GM12874 (cell line): ENCODE data around the gene GADL1.

ENCODE experiments used
- CTCF ChIP-seq: IDR thresholded peaks from 2 replicates; pipeline ENCODE4 v1.5.1; 2011; ENCODE audit warnings: low read depth, mild to moderate bottlenecking, control low read depth, low read length, moderate library complexity; ENCODE audit not compliant: insufficient read depth

The GADL1 gene

GRCh38 chr3:30711867-30712266, 182.6 kb downstream of the GADL1 start:
- TF ChIP-seq CTCF, result no peak

GRCh38 chr3:30711151-30711550, 183.3 kb downstream of the GADL1 start:
- TF ChIP-seq CTCF, result no peak

- TF ChIP-seq CTCF, result no peak
Measured at GRCh38 chr3:30710017-30710416, 184.4 kb downstream of the GADL1 start.

GRCh38 chr3:30708472-30708871, 186.0 kb downstream of the GADL1 start:
- TF ChIP-seq CTCF, result no peak

- TF ChIP-seq CTCF, result no peak
Measured at GRCh38 chr3:30707825-30708224, 186.6 kb downstream of the GADL1 start.

- no peak for TF ChIP-seq CTCF
Measured at GRCh38 chr3:30704931-30705890, 189.2 kb downstream of the GADL1 start.

GRCh38 chr3:30702828-30703397, 191.5 kb downstream of the GADL1 start:
- TF ChIP-seq CTCF, result no peak
